T-helper 1 cell treated with Interleukin-12 subunit alpha and Interleukin-12 subunit beta and Interleukin-4 antibody, amounts not matched to agents 30 ng/mL and 1 ng/mL, for 36 hours (primary cell): ENCODE measurements around the gene MICALL1. TPM values are rescaled to one million over a fixed set of nuclear protein-coding genes. Genes with fewer than 3 reads are reported as not detected.

Experiments
- intact Hi-C: fragments of 100-400 bp; cut with micrococcal nuclease; formaldehyde crosslinking; loops from one replicate; pipeline ENCODE4 v1.15.1; 2024
- total RNA-seq: library from RNA; stranded (reverse); gene quantifications from 2 replicates; pipeline ENCODE4 v1.2.3, GENCODE V29; 2022

Gene MICALL1
- total RNA-seq, 1 donor from 2014 or later: 37.3 TPM

GRCh38 chr22:37979782-37980181 is 73.7 kb downstream of the MICALL1 start:
- intact Hi-C loops: no loop called here

GRCh38 chr22:37981282-37982011 is 75.3 kb downstream of the MICALL1 start:
- intact Hi-C loops: no loop called here

- intact Hi-C loops: no loop called here
Observed at GRCh38 chr22:37982151-37982785, 76.2 kb downstream of the MICALL1 start.

GRCh38 chr22:37982938-37983859 is 77.1 kb downstream of the MICALL1 start:
- intact Hi-C loops: no loop called here

- intact Hi-C loops: no loop called here
Observed at GRCh38 chr22:37983860-37984791, 78.0 kb downstream of the MICALL1 start, which contains the start of gene SOX10. TSS of gene SOX10 (minus strand) at chr22:37984555. CDS start at chr22:37983784, 771 bp downstream.

- intact Hi-C loops: loop anchor here (5.0 kb wide), 1 partner anchor 82 kb away; no protein-coding TSS in a partner anchor
Observed at GRCh38 chr22:37985050-37985585, 79.0 kb downstream of the MICALL1 start.

- intact Hi-C loops: loop anchor here (5.0 kb wide), 1 partner anchor 81 kb away; no protein-coding TSS in a partner anchor
Observed at GRCh38 chr22:37985751-37986281, 79.7 kb downstream of the MICALL1 start.

GRCh38 chr22:37986371-37986770 is 80.3 kb downstream of the MICALL1 start:
- intact Hi-C loops: loop anchor here (5.0 kb wide), 1 partner anchor 81 kb away; no protein-coding TSS in a partner anchor

GRCh38 chr22:37989146-37990045 is 83.3 kb downstream of the MICALL1 start:
- intact Hi-C loops: loop anchor here (5.0 kb wide), 1 partner anchor 78 kb away; no protein-coding TSS in a partner anchor

GRCh38 chr22:37990301-37990700 is 84.2 kb downstream of the MICALL1 start:
- intact Hi-C loops: no loop called here

GRCh38 chr22:37990862-37991261 is 84.8 kb downstream of the MICALL1 start:
- intact Hi-C loops: no loop called here

- intact Hi-C loops: no loop called here
Observed at GRCh38 chr22:37991731-37992442, 85.8 kb downstream of the MICALL1 start.

Other genes starting within 250 kb of the MICALL1 start
- gene PDXP, start 247.6 kb upstream of the MICALL1 start, total RNA-seq: 17.7 and 20.6 TPM in 2 replicates
- 791 and 792 TPM in 2 replicates for gene LGALS1, start 230.7 kb upstream of the MICALL1 start, total RNA-seq
- 53.4 and 55.6 TPM in 2 replicates for gene NOL12, start 220.0 kb upstream of the MICALL1 start, total RNA-seq
- 41.0 and 45.8 TPM in 2 replicates for gene TRIOBP, start 209.2 kb upstream of the MICALL1 start, total RNA-seq
- gene GCAT, start 98.4 kb upstream of the MICALL1 start, total RNA-seq: 15.5 and 16.6 TPM in 2 replicates
- gene GALR3, start 82.9 kb upstream of the MICALL1 start, total RNA-seq: 0.17 TPM in 1 of 2 replicates, not detected in the other
- 25.8 and 27.1 TPM in 2 replicates for gene ANKRD54, start 62.0 kb upstream of the MICALL1 start, total RNA-seq
- gene EIF3L, start 56.9 kb upstream of the MICALL1 start, total RNA-seq: 374 and 376 TPM in 2 replicates
- gene C22orf23, start 47.3 kb downstream of the MICALL1 start, total RNA-seq: not detected in 2 replicates
- gene POLR2F, start 47.4 kb downstream of the MICALL1 start, total RNA-seq: 71.7 and 75.6 TPM in 2 replicates
- not detected in 2 replicates for gene SOX10, start 78.3 kb downstream of the MICALL1 start, total RNA-seq
- gene PICK1, start 151.1 kb downstream of the MICALL1 start, total RNA-seq: 10.3 and 13.0 TPM in 2 replicates
- not detected in 2 replicates for gene SLC16A8, start 177.9 kb downstream of the MICALL1 start, total RNA-seq
- gene BAIAP2L2, start 204.4 kb downstream of the MICALL1 start, total RNA-seq: 0.61 and 0.78 TPM in 2 replicates